NT2/D1 (cell line): ENCODE measurements around the gene MROH9.

Source experiments
- SUZ12 ChIP-seq: IDR thresholded peaks from 2 replicates; pipeline ENCODE4 v1.6.1; 2011; ENCODE audit not compliant: insufficient read length, insufficient read depth; ENCODE audit errors: extremely low read depth
- YY1 ChIP-seq: IDR thresholded peaks from 2 replicates; pipeline ENCODE4 v1.6.1; 2011; ENCODE audit not compliant: insufficient read length, insufficient read depth
- ZNF274 ChIP-seq: IDR thresholded peaks from 2 replicates; pipeline ENCODE4 v1.6.1; 2011; ENCODE audit warnings: mild to moderate bottlenecking, low read depth, low read length

GRCh38 chr1:171113382-171113781, 178.0 kb downstream of the MROH9 start:
- TF ChIP-seq ZNF274 (no peak), SUZ12 (no peak), YY1 (no peak)
